Stimulated activated CD4-positive, alpha-beta T cell treated with anti-CD3 and anti-CD28 coated beads, Interleukin-15, amount 100 ng/mL, for 48 hours (primary cell): ENCODE measurements around the gene COQ3.
"Not testable (repeated sequence)": the region's sequence is repeated elsewhere in the genome, so short reads cannot be mapped to it uniquely, and the experiment has no call there.

Experiments
- DNase-seq, 2 donors: peaks; one replicate each; pipeline ENCODE4 v3.0.0-alpha.2; 2020; ENCODE audit warnings: low read depth in 2 of 2

COQ3 gene

DNA sequence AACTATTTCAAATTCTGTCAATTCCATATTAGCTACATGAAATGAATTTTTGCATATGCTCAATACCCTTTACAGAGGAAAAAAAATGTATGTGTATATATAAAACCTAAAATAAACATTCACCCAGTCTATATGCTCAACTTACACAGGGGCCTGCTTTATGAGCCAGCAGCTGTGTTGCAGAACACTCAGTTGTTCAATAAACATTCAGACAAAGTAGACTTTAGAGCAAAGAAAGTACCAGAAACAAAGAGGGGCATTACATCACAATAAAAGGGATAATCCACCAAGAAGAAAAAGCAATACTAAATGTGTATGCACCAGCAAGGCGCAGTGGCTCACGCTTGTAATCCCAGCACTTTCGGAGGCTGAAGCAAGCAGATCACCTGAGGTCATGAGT lies 9.5 kb downstream of the COQ3 start:
- no peak for DNase-seq

DNA sequence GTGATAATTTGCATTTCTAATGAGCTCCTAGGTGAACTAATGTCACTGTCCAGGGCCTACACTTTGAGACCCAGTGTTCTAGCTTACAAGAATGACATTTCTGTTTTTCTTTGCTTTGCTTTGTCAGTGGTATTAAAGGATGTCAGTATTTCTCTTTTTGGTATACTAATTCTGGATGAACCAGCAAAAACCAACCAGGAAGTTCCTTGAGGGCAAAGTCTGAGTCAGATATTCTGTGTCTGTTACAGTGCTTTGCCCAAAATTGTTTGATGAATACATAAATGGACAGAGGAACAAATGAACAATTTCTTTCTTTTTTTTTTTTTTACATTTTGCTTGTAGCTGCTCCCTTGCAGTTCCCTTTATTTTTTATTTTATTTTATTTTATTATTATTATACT lies 15.4 kb downstream of the COQ3 start:
- DNase-seq, result no peak

DNA sequence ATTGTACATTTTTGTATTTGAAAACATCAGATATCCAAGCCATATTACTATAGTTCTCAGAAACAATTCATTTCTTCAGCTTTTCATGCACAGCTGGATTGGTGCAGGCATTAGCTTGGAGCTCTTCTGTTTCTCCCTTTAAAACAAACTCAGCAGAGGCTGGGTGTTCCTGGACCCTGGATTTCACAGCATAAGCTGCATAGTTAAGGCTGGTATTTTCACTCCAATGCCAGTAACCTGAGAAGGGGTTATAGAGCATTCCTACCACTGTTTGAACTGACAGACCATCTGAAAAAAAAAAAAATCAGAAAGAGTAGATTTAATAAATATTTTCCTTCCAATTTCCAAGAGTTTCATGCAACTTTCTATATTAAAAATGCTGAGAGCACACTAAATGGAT lies 24.5 kb downstream of the COQ3 start:
- DNase-seq, result no peak

- DNase-seq, result no peak
Measured at GRCh38 chr6:99366852-99367251, 27.1 kb downstream of the COQ3 start.

DNA sequence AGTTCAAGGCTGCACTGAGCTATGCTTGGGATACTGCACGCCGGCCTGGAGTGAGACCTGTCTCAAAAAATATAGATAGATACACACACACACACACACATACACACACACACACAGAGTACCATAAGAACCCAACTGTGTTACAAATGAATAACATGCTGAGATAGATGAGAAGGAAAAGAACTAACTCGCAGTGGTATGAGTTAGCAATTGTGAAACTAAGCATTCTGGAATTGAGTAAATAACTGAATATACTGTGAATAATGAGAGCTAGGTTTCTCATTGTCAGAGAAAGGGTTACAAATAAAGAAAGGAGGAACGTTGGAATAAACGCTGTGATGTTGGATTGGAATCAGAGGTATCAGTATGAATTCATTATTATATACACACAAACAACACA lies 30.0 kb downstream of the COQ3 start:
- no peak for DNase-seq

- no peak for DNase-seq
Measured at GRCh38 chr6:99362678-99363268, 31.2 kb downstream of the COQ3 start.

- DNase-seq, result no peak
Measured at GRCh38 chr6:99359800-99360199, 34.2 kb downstream of the COQ3 start.

DNA sequence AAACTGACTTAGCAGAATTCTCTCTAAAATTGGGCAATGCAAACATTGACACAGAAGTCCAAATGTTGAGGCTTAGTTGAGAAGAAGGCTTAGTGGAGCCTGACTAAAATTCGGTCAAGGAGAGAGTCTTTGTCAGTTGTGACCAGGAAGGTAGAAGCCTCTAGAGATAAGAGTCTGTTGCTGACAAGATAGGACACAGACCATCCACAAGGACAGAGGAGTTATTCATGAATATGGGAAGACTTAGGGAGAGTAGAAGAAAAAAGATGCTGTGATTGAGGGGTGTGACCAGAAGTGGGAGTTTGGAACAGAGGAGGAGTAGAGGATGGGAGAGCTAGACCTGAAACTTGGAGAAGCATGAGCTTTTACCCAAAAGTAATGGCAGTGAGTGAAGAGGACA lies 37.4 kb downstream of the COQ3 start:
- no peak for DNase-seq

DNA sequence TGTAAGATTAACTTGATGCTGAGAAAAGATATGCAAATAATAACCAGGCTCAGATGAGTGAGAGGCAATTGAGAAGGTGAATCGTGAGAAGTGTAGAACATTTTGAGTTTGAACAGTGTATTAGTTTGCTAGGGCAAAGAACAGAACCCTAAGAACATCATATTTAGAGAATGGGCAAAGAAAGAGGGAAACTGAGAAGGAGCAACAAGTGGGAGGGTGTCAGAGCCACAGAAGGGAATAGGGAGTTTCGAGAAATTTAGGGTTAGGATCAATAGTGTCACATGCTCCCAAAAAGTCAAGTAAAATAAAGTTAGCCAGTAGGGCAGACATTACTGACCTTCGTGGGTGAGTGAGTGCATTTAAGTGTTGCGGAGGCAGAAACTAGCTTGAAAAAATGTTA lies 39.0 kb downstream of the COQ3 start:
- DNase-seq, result no peak

GRCh38 chr6:99353126-99353525 lies 40.9 kb downstream of the COQ3 start:
- no peak for DNase-seq

GRCh38 chr6:99350573-99350972 lies 43.4 kb downstream of the COQ3 start:
- DNase-seq, result no peak

DNA sequence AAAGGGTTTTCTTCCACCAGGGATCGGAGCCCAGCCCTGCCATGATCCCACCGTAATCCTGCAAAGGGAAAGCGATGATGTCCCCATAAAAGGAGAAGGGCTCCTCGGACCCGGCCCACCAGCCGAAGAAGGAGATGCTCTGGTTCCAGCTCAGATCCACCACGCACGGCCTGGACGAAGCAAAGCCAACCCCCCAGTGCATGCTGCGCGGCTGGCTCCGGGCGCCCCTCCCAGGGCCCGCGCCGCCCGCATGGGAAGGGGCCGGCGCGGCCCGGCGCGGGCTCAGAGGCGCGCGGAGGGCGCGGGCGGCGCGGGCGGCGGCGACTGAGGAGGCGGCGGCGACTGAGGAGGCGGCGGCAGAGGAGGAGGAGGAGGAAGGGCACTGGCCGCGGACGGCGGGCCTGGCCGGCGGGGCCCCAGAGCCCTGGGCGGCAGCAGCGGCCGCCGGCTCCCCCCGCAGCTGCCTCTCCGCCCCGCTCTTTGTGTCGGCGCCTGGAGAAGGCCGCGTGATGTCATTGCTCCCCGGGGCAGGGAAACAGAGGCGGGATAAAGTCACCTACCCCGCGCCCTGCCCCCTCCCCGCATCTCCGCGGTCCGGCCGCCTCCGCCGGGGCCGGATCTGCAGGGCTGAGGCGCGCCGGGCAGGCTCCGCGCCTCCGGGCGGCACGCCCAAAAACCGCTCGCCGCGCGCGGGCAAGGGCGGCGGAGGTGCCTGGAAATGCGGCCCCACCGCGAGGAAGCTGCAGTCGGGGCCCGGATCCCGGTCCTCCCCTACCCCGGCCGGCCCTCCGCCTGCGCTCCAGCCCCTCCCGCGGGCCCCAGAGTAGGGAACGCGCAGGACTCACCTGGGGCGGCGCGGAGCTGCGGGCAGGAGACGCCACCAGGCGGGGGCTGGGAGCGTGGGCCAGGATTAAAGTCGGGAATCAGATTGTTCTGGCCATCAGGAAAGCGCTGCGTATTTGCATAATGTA lies 44.5 kb downstream of the COQ3 start, which contains the start of gene FAXC:
FAXC (minus strand) TSS at position 504 of the 971 bp plus-strand sequence; CDS start at position 202, 302 bp downstream.
- no peak for DNase-seq

GRCh38 chr6:99348288-99349170 lies 45.5 kb downstream of the COQ3 start:
- no peak for DNase-seq

- DNase-seq, result no peak
Measured at GRCh38 chr6:99347804-99348203, 46.2 kb downstream of the COQ3 start.

- no peak for DNase-seq
Measured at GRCh38 chr6:99346595-99346994, 47.4 kb downstream of the COQ3 start.

DNA sequence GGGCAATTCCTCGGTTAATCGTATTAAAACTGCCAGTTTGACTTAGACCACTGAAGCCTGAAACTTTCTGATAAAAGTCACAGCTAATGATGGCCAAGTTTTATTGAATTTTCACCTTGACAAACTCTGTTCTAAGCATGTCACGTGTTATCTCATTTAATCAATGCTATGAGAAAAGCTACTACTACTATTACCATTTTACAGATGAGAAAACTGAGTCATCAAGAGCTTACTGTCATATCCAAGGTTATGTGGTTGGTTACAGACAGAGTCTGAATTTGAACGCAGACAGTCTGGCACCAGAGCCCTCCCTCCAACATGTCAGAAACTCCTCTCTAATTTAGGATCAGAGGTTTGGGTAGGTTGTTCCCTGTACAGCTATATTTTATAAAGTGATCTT lies 48.8 kb downstream of the COQ3 start:
- DNase-seq, result no peak

DNA sequence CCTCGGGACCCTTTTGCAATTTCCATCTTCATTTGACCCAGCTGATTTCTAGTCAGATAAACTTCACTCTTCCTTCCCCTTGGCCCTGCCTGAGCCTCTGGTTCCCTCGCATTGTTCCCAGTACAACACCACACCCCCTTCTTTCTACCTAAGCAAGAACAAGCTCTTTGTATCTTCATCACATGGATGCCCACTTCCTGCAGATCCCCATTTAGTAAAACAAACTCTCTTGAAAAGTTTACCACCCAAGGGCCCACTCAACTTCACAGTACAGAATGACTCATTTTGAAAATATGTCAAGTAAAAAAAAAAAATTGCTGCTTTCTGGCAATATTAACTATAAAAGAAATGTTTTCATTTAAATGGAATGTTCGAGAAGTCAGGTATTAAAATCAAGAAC lies 49.7 kb downstream of the COQ3 start:
- DNase-seq, result no peak

GRCh38 chr6:99341862-99342455 lies 52.0 kb downstream of the COQ3 start:
- DNase-seq, result no peak

GRCh38 chr6:99338188-99338587 lies 55.8 kb downstream of the COQ3 start:
- no peak for DNase-seq

DNA sequence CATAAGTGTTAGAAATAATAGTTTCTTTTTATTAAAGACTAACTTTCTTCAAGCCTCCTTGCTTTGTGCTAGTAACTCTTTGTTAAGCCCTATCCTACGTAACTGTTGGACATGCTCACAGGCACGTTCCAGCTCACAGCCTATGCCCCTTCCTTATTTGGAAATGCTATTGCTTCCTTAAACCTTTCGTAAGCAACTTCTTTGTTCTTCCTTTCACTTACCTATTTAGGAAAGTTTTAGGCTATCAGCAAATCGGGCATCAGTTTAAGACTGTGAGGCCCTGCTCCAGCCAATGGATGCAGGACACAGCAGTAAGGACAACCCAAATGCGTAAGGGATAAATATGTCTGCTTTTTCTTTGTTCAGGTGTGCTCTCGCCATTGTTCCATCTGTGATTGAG lies 58.7 kb downstream of the COQ3 start:
- DNase-seq, result not testable (repeated sequence)

GRCh38 chr6:99334526-99335127 lies 59.4 kb downstream of the COQ3 start:
- DNase-seq, result no peak
